Smooth muscle cell (in vitro differentiated cells): ENCODE results near the gene DPP6. TPM values are rescaled to one million over a fixed set of nuclear protein-coding genes. Genes with fewer than 3 reads are reported as not detected.

ENCODE experiments used
- DNase-seq: peaks from one replicate; lab custom pipeline; 2025; ENCODE audit not compliant: unreplicated experiment; lab: John Stamatoyannopoulos, UW
- H2AFZ ChIP-seq: fragments of 200-600 bp; sonication (generic); 2 replicates; pipeline ENCODE4 v1.6.0; 2016; ENCODE audit warnings: antibody characterized with exemption, low read depth, mild to moderate bottlenecking
- H3F3A ChIP-seq: fragments of 200-600 bp; sonication (generic); 2 replicates; pipeline ENCODE4 v1.6.0; 2017; ENCODE audit warnings: antibody characterized with exemption, low read depth
- H3K27ac ChIP-seq: fragments of 200-600 bp; sonication (generic); 2 replicates; pipeline ENCODE4 v1.5.1; 2016; ENCODE audit warnings: low read depth, mild to moderate bottlenecking
- H3K27me3 ChIP-seq: fragments of 200-600 bp; sonication (generic); 2 replicates; pipeline ENCODE4 v1.6.1; 2016; ENCODE audit warnings: low read depth, mild to moderate bottlenecking
- H3K36me3 ChIP-seq: fragments of 200-600 bp; sonication (generic); 2 replicates; pipeline ENCODE4 v1.5.1; 2016; ENCODE audit warnings: low read depth
- H3K4me1 ChIP-seq: fragments of 200-600 bp; sonication (generic); 2 replicates; pipeline ENCODE4 v1.5.1; 2016; ENCODE audit warnings: low read depth
- H3K4me2 ChIP-seq: fragments of 200-600 bp; sonication (generic); 2 replicates; pipeline ENCODE4 v1.6.0; 2016; ENCODE audit warnings: mild to moderate bottlenecking
- H3K4me3 ChIP-seq: fragments of 200-600 bp; sonication (generic); 2 replicates; pipeline ENCODE4 v1.5.1; 2016; ENCODE audit warnings: mild to moderate bottlenecking
- H3K79me2 ChIP-seq: fragments of 200-600 bp; sonication (generic); 2 replicates; pipeline ENCODE4 v1.6.0; 2016; ENCODE audit warnings: low read depth, mild to moderate bottlenecking
- H3K9ac ChIP-seq: fragments of 200-600 bp; sonication (generic); 2 replicates; pipeline ENCODE4 v1.6.0; 2016; ENCODE audit warnings: low read depth
- H3K9me3 ChIP-seq: fragments of 200-600 bp; sonication (generic); replicated peaks from 2 replicates; pipeline ENCODE4 v1.5.1; 2016; ENCODE audit warnings: low read depth
- H4K20me1 ChIP-seq: fragments of 200-600 bp; sonication (generic); 2 replicates; pipeline ENCODE4 v1.6.0; 2016; ENCODE audit warnings: low read depth
- WGBS: methylation state at CpG from one replicate; pipeline ENCODE4 v1.1.7; 2016; ENCODE audit warnings: low lambda C conversion rate; 5-methylcytosine and 5-hydroxymethylcytosine counted together
- polyA plus RNA-seq: library from polyadenylated mRNA; unstranded; fragments of >200 nt; fragmentation: Nextera tagmentation; extraction: Ambion mirVana; gene quantifications from 2 replicates; pipeline ENCODE4 v1.2.1, GENCODE V29; 2016
- total RNA-seq: library from RNA; depleted of rRNA; stranded (reverse); fragments of >200 nt; gene quantifications from 2 replicates; pipeline ENCODE4 v1.2.3, GENCODE V29; 2014
- TF ChIP-seq, protein P1 (sequence below): fragments of 200-600 bp; sonication (generic); IDR thresholded peaks from 2 replicates; pipeline ENCODE4 v1.5.1; 2017; ENCODE audit warnings: borderline replicate concordance, mild to moderate bottlenecking, antibody characterized with exemption; ENCODE audit not compliant: insufficient read depth, poor library complexity, severe bottlenecking

Gene DPP6
- total and polyA plus RNA-seq, 2 experiments from 2014 or later, result 0.72 TPM; not detected in 1

DNA sequence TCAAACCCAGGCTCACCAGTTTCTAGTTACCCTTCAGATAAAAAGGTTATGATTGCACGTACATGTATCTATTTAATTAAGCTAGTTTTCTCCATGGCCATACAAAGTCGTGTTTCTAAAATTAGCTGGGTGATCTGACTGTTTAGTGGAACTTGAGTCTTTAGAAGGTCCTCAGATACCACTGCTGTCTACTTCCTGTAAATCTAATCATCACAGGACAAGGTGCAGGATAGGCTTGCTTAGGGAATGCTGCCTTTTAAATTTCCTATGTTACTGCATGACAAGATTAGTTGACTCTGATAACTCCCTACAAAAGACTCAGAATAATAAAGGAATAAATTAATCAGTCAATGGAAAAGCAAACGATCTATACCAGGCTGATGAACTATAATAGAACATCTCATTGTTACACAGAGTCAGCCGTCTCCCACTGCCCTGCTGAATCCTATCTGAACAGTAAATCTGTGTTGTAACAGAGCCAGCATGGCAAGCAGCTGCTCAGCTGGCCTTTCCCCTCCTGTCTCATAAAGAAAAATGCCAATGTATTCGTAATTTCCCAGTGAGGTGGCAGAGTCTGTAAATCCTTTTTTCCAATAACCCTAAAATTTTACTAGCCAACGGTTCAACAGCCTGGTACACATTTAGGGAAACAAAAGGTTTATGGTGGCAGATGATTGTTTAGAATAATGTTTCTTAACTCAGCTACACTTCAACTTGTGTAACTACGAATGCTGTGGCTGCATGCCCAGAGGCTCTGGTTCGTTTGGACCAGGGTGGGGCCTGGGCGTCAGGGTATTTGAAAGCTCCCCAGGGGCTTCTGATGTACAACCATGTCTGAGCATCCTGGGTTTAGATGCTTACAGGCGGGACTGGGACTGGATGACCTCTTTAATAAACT is 632.7 kb downstream of the DPP6 start:
- Histone ChIP-seq H3K4me3 (no peak overlapping the region), H3K9me3 (no peaks in the 10 kb centered on the region), H4K20me1 (no peaks in the 10 kb centered on the region), H3K9ac (no peak overlapping the region), H3K27me3 (no peaks in the 10 kb centered on the region), H2AFZ (no peak overlapping the region), H3K4me1 (no peaks in the 10 kb centered on the region), H3K79me2 (no peaks in the 10 kb centered on the region), H3K36me3 (no peaks in the 10 kb centered on the region), H3K4me2 (no peak overlapping the region), H3F3A (no peaks in the 10 kb centered on the region), H3K27ac (no peak overlapping the region)
- 67% methylated on average over 10 of the region's 10 CpGs for WGBS
- DNase-seq, result no peak
- TF ChIP-seq, protein P1, sequence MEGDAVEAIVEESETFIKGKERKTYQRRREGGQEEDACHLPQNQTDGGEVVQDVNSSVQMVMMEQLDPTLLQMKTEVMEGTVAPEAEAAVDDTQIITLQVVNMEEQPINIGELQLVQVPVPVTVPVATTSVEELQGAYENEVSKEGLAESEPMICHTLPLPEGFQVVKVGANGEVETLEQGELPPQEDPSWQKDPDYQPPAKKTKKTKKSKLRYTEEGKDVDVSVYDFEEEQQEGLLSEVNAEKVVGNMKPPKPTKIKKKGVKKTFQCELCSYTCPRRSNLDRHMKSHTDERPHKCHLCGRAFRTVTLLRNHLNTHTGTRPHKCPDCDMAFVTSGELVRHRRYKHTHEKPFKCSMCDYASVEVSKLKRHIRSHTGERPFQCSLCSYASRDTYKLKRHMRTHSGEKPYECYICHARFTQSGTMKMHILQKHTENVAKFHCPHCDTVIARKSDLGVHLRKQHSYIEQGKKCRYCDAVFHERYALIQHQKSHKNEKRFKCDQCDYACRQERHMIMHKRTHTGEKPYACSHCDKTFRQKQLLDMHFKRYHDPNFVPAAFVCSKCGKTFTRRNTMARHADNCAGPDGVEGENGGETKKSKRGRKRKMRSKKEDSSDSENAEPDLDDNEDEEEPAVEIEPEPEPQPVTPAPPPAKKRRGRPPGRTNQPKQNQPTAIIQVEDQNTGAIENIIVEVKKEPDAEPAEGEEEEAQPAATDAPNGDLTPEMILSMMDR, result no peak

DNA sequence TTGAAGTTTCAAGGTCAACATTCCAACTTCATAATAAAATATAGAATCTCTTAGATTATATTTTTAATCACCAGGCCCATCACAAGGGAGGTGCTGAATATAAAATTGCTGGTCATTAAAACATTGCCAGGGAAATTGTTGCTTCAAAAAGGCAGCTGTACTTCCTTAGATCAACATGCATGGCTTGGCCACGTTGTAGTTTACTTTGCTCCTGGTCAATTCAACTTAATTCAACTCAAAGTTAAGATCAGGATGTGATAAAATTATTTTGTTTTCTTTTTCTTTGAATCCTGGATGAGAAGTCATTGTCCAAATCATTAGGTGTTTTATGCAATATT is 633.3 kb downstream of the DPP6 start:
- no peaks in the 10 kb centered on the region for H3K9me3 ChIP-seq
- no peak overlapping the region for H3K9ac ChIP-seq
- no peaks in the 10 kb centered on the region for H3K79me2 ChIP-seq
- H3K27me3 ChIP-seq, result no peaks in the 10 kb centered on the region
- H3K4me2 ChIP-seq, result no peak overlapping the region
- H3K27ac ChIP-seq, result no peak overlapping the region
- H3F3A ChIP-seq, result no peaks in the 10 kb centered on the region
- TF ChIP-seq, protein P1, result no peak
- no peaks in the 10 kb centered on the region for H3K36me3 ChIP-seq
- no peak overlapping the region for H3K4me3 ChIP-seq
- no peaks in the 10 kb centered on the region for H3K4me1 ChIP-seq
- H2AFZ ChIP-seq, result no peak overlapping the region
- no peak for DNase-seq
- 72% methylated on average over 1 of the region's 1 CpG for WGBS
- no peaks in the 10 kb centered on the region for H4K20me1 ChIP-seq

DNA sequence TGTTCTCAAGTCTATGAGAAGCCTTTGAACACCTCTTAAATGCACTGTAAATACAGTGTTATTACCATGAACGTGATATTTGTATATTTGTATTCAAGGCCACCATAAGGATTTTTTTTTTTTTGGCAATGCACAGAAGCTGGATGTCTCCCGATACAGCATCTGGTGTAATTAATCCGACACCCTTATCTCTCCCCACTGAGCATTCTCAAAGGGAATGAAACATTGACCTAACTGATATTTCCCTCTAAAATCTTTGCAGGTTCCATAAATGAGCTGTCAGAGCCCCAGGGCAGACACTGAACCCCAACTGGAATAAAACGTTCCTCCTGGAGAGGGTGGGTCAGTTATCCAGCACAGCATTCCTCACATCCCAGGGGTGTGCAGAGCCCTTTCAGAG is 634.1 kb downstream of the DPP6 start:
- DNase-seq, result no peak
- no peaks in the 10 kb centered on the region for H3K4me1 ChIP-seq
- H3K9me3 ChIP-seq, result no peaks in the 10 kb centered on the region
- WGBS, result 77% methylated on average over 4 of the region's 4 CpGs
- H3K9ac ChIP-seq, result no peak overlapping the region
- no peak overlapping the region for H3K4me2 ChIP-seq
- H3K4me3 ChIP-seq, result no peak overlapping the region
- no peak overlapping the region for H3K27ac ChIP-seq
- no peaks in the 10 kb centered on the region for H3K36me3 ChIP-seq
- no peaks in the 10 kb centered on the region for H4K20me1 ChIP-seq
- H3K27me3 ChIP-seq, result no peaks in the 10 kb centered on the region
- no peak overlapping the region for H2AFZ ChIP-seq
- TF ChIP-seq, protein P1, result no peak
- H3F3A ChIP-seq, result no peaks in the 10 kb centered on the region
- H3K79me2 ChIP-seq, result no peaks in the 10 kb centered on the region

DNA sequence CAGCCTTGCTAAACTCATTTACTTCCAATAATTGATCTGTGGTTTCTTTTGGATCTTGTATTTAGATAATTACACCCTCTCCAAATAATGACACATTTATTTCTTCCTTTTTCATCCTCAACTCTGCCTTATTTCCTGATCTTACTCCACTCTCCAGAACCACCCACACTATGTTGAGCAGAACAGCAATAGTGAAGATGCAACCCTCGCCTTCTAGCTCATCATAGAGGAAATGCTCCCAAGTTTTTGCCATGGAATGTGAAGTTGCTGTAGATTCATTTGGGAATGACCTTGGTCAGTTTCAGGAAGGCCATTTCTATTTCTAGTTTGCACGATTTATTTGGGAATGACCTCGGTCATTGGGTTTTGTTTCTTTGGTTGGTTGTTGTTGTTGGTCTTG is 636.8 kb downstream of the DPP6 start:
- TF ChIP-seq, protein P1, result no peak

More for the DNA sequence above, 636.8 kb downstream of the DPP6 start:
- H3K27ac ChIP-seq, result no peak overlapping the region
- no peak overlapping the region for H3K9ac ChIP-seq
- H2AFZ ChIP-seq, result no peak overlapping the region
- no peaks in the 10 kb centered on the region for H4K20me1 ChIP-seq
- H3F3A ChIP-seq, result no peaks in the 10 kb centered on the region
- no peaks in the 10 kb centered on the region for H3K4me1 ChIP-seq
- H3K79me2 ChIP-seq, result no peaks in the 10 kb centered on the region
- no peak overlapping the region for H3K4me3 ChIP-seq
- no peaks in the 10 kb centered on the region for H3K9me3 ChIP-seq
- no peaks in the 10 kb centered on the region for H3K36me3 ChIP-seq
- H3K4me2 ChIP-seq, result no peak overlapping the region
- H3K27me3 ChIP-seq, result no peaks in the 10 kb centered on the region
- DNase-seq, result no peak
- WGBS, result 91% methylated on average over 3 of the region's 3 CpGs
